ENCODE results near the gene PPP2R3B.

DNA sequence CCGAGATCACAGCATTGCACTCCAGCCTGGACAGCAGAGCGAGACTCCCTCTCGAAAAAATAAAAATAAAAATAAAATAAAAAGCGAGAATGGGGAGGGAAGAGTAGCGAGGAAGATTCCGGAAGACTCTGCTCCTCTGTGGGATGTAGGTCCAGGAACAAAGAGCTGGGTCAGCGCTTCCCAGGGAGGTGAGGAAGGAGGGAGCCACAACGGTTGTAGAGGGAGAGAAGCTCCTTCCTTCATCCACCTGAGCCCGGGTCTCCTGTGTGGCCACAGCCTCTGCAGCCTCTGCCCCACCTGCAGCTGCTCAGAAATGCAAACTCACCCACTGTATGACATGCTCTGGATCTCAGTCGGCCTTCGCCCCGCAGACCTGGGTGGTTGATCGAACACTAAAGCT lies 3.8 kb upstream of the PPP2R3B start:
- TF ChIP-seq, protein P1, sequence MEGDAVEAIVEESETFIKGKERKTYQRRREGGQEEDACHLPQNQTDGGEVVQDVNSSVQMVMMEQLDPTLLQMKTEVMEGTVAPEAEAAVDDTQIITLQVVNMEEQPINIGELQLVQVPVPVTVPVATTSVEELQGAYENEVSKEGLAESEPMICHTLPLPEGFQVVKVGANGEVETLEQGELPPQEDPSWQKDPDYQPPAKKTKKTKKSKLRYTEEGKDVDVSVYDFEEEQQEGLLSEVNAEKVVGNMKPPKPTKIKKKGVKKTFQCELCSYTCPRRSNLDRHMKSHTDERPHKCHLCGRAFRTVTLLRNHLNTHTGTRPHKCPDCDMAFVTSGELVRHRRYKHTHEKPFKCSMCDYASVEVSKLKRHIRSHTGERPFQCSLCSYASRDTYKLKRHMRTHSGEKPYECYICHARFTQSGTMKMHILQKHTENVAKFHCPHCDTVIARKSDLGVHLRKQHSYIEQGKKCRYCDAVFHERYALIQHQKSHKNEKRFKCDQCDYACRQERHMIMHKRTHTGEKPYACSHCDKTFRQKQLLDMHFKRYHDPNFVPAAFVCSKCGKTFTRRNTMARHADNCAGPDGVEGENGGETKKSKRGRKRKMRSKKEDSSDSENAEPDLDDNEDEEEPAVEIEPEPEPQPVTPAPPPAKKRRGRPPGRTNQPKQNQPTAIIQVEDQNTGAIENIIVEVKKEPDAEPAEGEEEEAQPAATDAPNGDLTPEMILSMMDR (optimal IDR thresholded peaks at IDR 0.05 in 1 of 3, IDR thresholded peaks at IDR 0.05 in 1 of 3, conservative IDR thresholded peaks at IDR 0.05 in 1 of 3; ENCODE audit: extremely low read depth in 1 of 3, insufficient read depth in 2 of 3, low read length in 3 of 3): no peak
- no peak for TF ChIP-seq EZH2 (IDR thresholded peaks at IDR 0.05; ENCODE audit: low read length)
